ENCODE data around the gene NEIL1. TPM values are rescaled to one million over a fixed set of nuclear protein-coding genes. Genes with fewer than 3 reads are reported as not detected.
A peak's percentile ranks its signal among the peaks of the same experiment; 100 is the strongest.
"Not testable (repeated sequence)": the region's sequence is repeated elsewhere in the genome, so short reads cannot be mapped to it uniquely, and the experiment has no call there.

NEIL1 gene
- total RNA-seq, result 4.7 TPM

- no peak for ATAC-seq
These were observed at the start of gene NEIL1 for GRCh38 chr15:75346796-75347221. TSS of gene NEIL1 (plus strand) at chr15:75347039. CDS start at chr15:75348906, 1,867 bp downstream.

GRCh38 chr15:75298541-75299310 lies 48.1 kb upstream of the NEIL1 start:
- ATAC-seq, result peak; percentile 77

- ATAC-seq, result peak; percentile 84
These were observed 47.5 kb upstream of the NEIL1 start for GRCh38 chr15:75299311-75299688.

GRCh38 chr15:75300026-75300425 lies 46.8 kb upstream of the NEIL1 start:
- ATAC-seq, result not testable (repeated sequence)

- no peak for ATAC-seq
These were observed 44.5 kb upstream of the NEIL1 start for GRCh38 chr15:75302318-75302717.

GRCh38 chr15:75302753-75303152 lies 44.1 kb upstream of the NEIL1 start:
- not testable (repeated sequence) for ATAC-seq

GRCh38 chr15:75306188-75306587 lies 40.7 kb upstream of the NEIL1 start:
- no peak for ATAC-seq

- peak; percentile 95 for ATAC-seq
These were observed 39.0 kb upstream of the NEIL1 start for GRCh38 chr15:75307778-75308390.

GRCh38 chr15:75309711-75310110 lies 37.1 kb upstream of the NEIL1 start:
- ATAC-seq, result no peak

GRCh38 chr15:75312548-75312947 lies 34.3 kb upstream of the NEIL1 start:
- not testable (repeated sequence) for ATAC-seq

GRCh38 chr15:75313116-75313845 lies 33.6 kb upstream of the NEIL1 start:
- peak; percentile 52 for ATAC-seq

GRCh38 chr15:75314552-75315290 lies 32.1 kb upstream of the NEIL1 start:
- ATAC-seq, result no peak

- ATAC-seq, result not testable (repeated sequence)
These were observed 27.5 kb upstream of the NEIL1 start for GRCh38 chr15:75319231-75319897.

GRCh38 chr15:75321711-75322110 lies 25.1 kb upstream of the NEIL1 start:
- ATAC-seq, result no peak

GRCh38 chr15:75325922-75326321 lies 20.9 kb upstream of the NEIL1 start:
- no peak for ATAC-seq

- ATAC-seq, result no peak
These were observed 19.8 kb upstream of the NEIL1 start for GRCh38 chr15:75327005-75327404.

GRCh38 chr15:75327491-75327890 lies 19.3 kb upstream of the NEIL1 start:
- ATAC-seq, result no peak

- no peak for ATAC-seq
These were observed 18.1 kb upstream of the NEIL1 start for GRCh38 chr15:75328493-75329314.

GRCh38 chr15:75329571-75329970 lies 17.3 kb upstream of the NEIL1 start:
- no peak for ATAC-seq

GRCh38 chr15:75332093-75332492 lies 14.7 kb upstream of the NEIL1 start:
- ATAC-seq, result not testable (repeated sequence)

Measured in esophagus mucosa (tissue), 1 donor.